HepG2 (cell line): Measurements from ENCODE around the gene SEM1. TPM values are rescaled to one million over a fixed set of nuclear protein-coding genes. Genes with fewer than 3 reads are reported as not detected.
A peak's percentile ranks its signal among the peaks of the same experiment; 100 is the strongest.

ENCODE experiments used
- HNRNPLL ChIP-seq: fragments of 200-400 bp; formaldehyde crosslinking; IDR thresholded peaks from 2 replicates; pipeline ENCODE4 v1.6.1; 2017; ENCODE audit warnings: mild to moderate bottlenecking, low read depth, low read length; ENCODE audit not compliant: poor library complexity, severe bottlenecking
- PHF5A ChIP-seq: IDR thresholded peaks from one replicate; pipeline ENCODE4 v1.6.1; 2018; ENCODE audit warnings: low read depth, missing genetic modification reagents; ENCODE audit not compliant: unreplicated experiment
- UBTF ChIP-seq: sonication (generic); formaldehyde crosslinking; IDR thresholded peaks from 2 replicates; pipeline ENCODE4 v1.4.0; 2020; ENCODE audit warnings: mild to moderate bottlenecking, missing genetic modification reagents
- ZBTB21 ChIP-seq: sonication (generic); formaldehyde crosslinking; IDR thresholded peaks from 2 replicates; pipeline ENCODE4 v1.4.0; 2020; ENCODE audit warnings: missing genetic modification reagents
- ZBTB49 ChIP-seq: sonication (generic); formaldehyde crosslinking; IDR thresholded peaks from 2 replicates; pipeline ENCODE4 v1.4.0; 2020; ENCODE audit warnings: missing genetic modification reagents, borderline replicate concordance
- ZNF230 ChIP-seq: sonication (generic); formaldehyde crosslinking; IDR thresholded peaks from 2 replicates; pipeline ENCODE4 v1.4.0; 2020; ENCODE audit warnings: mild to moderate bottlenecking, missing genetic modification reagents
- ZNF644 ChIP-seq: IDR thresholded peaks from 2 replicates; pipeline ENCODE4 v1.6.1; 2016; ENCODE audit warnings: low read depth
- ZNF646 ChIP-seq: sonication (generic); formaldehyde crosslinking; IDR thresholded peaks from 2 replicates; pipeline ENCODE4 v1.9.0; 2021; ENCODE audit warnings: mild to moderate bottlenecking, missing genetic modification reagents
- ZNF83 ChIP-seq: sonication (generic); formaldehyde crosslinking; IDR thresholded peaks from 2 replicates; pipeline ENCODE4 v1.4.0; 2020; ENCODE audit warnings: missing genetic modification reagents, mild to moderate bottlenecking, borderline replicate concordance
- polyA plus RNA-seq, 8 experiments: library from polyadenylated mRNA; depleted of rRNA in 3 of 8; stranded (reverse) in 7 of 8; unstranded in 1 of 8; fragments of >200 nt; fragmentation: Illumina TruSeq in 4 of 8; extraction: Trizol in 4 of 8; gene quantifications; 2 replicates each; pipeline versions ENCODE4 v1.2.1 to v1.2.3, GENCODE V29; 2011 to 2016; ENCODE audit warnings: low read depth in 4 of 8, missing spikeins in 1 of 8, mixed read lengths in 1 of 8; ENCODE audit not compliant: insufficient read depth in 1 of 8
- total RNA-seq, 5 experiments: library from RNA; depleted of rRNA; stranded (reverse); fragments of >200 nt; fragmentation: Illumina TruSeq; extraction: Trizol; gene quantifications; 2 replicates each; pipeline ENCODE4 v1.2.3, GENCODE V29; 2016; ENCODE audit warnings: low read depth in 1 of 5
- TF ChIP-seq, protein P1 (sequence below): sonication (generic); formaldehyde crosslinking; IDR thresholded peaks from 2 replicates; pipeline ENCODE4 v1.5.0; 2020; ENCODE audit warnings: mild to moderate bottlenecking, missing genetic modification reagents
- TF ChIP-seq, protein P2 (sequence below): sonication (generic); formaldehyde crosslinking; IDR thresholded peaks from 2 replicates; pipeline ENCODE4 v1.5.0; 2020; ENCODE audit warnings: mild to moderate bottlenecking, missing genetic modification reagents

SEM1 gene
- total and polyA plus RNA-seq, 2 of the 13 experiments (the other 11 are each of a cell fraction or from before 2014, with no cell fraction given) = 40.7 to 174 TPM

GRCh38 chr7:96709381-96710228 lies at the start of gene SEM1 (continued):
- TF ChIP-seq UBTF = peak; percentile 64
- TF ChIP-seq ZBTB21 (CRISPR knock-in tag) = peak; percentile 54; the same call in 1 of the 2 replicates
- TF ChIP-seq PHF5A = no peak
- TF ChIP-seq, protein P1, sequence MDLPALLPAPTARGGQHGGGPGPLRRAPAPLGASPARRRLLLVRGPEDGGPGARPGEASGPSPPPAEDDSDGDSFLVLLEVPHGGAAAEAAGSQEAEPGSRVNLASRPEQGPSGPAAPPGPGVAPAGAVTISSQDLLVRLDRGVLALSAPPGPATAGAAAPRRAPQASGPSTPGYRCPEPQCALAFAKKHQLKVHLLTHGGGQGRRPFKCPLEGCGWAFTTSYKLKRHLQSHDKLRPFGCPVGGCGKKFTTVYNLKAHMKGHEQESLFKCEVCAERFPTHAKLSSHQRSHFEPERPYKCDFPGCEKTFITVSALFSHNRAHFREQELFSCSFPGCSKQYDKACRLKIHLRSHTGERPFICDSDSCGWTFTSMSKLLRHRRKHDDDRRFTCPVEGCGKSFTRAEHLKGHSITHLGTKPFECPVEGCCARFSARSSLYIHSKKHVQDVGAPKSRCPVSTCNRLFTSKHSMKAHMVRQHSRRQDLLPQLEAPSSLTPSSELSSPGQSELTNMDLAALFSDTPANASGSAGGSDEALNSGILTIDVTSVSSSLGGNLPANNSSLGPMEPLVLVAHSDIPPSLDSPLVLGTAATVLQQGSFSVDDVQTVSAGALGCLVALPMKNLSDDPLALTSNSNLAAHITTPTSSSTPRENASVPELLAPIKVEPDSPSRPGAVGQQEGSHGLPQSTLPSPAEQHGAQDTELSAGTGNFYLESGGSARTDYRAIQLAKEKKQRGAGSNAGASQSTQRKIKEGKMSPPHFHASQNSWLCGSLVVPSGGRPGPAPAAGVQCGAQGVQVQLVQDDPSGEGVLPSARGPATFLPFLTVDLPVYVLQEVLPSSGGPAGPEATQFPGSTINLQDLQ (CRISPR knock-in tag) = no peak
- TF ChIP-seq ZNF646 (CRISPR knock-in tag) = no peak
- TF ChIP-seq, protein P2, sequence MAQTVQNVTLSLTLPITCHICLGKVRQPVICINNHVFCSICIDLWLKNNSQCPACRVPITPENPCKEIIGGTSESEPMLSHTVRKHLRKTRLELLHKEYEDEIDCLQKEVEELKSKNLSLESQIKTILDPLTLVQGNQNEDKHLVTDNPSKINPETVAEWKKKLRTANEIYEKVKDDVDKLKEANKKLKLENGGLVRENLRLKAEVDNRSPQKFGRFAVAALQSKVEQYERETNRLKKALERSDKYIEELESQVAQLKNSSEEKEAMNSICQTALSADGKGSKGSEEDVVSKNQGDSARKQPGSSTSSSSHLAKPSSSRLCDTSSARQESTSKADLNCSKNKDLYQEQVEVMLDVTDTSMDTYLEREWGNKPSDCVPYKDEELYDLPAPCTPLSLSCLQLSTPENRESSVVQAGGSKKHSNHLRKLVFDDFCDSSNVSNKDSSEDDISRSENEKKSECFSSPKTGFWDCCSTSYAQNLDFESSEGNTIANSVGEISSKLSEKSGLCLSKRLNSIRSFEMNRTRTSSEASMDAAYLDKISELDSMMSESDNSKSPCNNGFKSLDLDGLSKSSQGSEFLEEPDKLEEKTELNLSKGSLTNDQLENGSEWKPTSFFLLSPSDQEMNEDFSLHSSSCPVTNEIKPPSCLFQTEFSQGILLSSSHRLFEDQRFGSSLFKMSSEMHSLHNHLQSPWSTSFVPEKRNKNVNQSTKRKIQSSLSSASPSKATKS (CRISPR knock-in tag) = no peak
- TF ChIP-seq HNRNPLL = peak; percentile 94
- no peak for TF ChIP-seq ZNF83 (CRISPR knock-in tag)
- TF ChIP-seq ZNF644 (CRISPR knock-in tag) = no peak
- no peak for TF ChIP-seq ZNF230
- no peak for TF ChIP-seq ZBTB49 (CRISPR knock-in tag)
